GM19455 (cell line): ENCODE data around the gene CLDN18.

ENCODE experiments used
- ATAC-seq: cut with Tn5 transposase; IDR thresholded peaks from one replicate; pipeline ENCODE4 v1.9.1; 2021; ENCODE audit not compliant: unreplicated experiment

The CLDN18 gene

DNA sequence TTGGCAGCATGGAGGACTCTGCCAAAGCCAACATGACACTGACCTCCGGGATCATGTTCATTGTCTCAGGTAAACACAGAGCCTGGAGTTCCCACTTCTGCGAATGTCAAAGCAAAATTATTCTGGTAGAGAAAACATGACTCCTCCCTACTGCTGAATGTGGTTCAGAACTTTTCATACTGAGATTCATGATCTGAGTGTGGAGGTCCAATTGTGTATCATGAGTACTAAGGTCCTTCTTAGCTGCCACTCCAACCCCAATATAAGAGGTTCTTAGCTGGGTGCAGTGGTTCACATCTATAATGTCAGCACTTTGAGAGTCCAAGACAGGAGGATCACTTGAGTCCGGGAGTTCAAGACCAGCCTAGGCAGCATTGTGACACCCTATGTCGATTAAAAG lies 13.8 kb downstream of the CLDN18 start:
- no peak for ATAC-seq

GRCh38 chr3:138025553-138025952 lies 15.6 kb downstream of the CLDN18 start:
- ATAC-seq, result no peak

GRCh38 chr3:138027821-138028220 lies 17.9 kb downstream of the CLDN18 start:
- no peak for ATAC-seq

DNA sequence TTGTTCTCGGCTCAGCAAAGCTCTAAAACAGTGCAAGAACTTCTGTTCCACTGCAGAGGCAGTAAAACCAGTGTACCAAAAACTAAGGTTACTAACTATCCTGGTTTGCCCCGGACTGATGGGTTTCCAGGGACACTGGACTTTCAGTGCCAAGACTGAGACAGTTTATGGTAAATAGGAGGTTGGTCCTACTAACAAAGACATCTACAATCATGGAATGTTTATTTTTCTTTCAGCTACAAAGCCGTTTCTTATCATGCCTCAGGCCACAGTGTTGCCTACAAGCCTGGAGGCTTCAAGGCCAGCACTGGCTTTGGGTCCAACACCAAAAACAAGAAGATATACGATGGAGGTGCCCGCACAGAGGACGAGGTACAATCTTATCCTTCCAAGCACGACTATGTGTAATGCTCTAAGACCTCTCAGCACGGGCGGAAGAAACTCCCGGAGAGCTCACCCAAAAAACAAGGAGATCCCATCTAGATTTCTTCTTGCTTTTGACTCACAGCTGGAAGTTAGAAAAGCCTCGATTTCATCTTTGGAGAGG lies 20.8 kb downstream of the CLDN18 start:
- no peak for ATAC-seq

DNA sequence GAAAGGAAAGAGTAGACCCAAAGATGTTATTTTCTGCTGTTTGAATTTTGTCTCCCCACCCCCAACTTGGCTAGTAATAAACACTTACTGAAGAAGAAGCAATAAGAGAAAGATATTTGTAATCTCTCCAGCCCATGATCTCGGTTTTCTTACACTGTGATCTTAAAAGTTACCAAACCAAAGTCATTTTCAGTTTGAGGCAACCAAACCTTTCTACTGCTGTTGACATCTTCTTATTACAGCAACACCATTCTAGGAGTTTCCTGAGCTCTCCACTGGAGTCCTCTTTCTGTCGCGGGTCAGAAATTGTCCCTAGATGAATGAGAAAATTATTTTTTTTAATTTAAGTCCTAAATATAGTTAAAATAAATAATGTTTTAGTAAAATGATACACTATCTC lies 21.6 kb downstream of the CLDN18 start:
- ATAC-seq, result no peak

DNA sequence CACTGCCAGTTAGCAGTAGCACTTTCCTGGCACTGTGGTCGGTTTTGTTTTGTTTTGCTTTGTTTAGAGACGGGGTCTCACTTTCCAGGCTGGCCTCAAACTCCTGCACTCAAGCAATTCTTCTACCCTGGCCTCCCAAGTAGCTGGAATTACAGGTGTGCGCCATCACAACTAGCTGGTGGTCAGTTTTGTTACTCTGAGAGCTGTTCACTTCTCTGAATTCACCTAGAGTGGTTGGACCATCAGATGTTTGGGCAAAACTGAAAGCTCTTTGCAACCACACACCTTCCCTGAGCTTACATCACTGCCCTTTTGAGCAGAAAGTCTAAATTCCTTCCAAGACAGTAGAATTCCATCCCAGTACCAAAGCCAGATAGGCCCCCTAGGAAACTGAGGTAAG lies 22.6 kb downstream of the CLDN18 start:
- no peak for ATAC-seq

DNA sequence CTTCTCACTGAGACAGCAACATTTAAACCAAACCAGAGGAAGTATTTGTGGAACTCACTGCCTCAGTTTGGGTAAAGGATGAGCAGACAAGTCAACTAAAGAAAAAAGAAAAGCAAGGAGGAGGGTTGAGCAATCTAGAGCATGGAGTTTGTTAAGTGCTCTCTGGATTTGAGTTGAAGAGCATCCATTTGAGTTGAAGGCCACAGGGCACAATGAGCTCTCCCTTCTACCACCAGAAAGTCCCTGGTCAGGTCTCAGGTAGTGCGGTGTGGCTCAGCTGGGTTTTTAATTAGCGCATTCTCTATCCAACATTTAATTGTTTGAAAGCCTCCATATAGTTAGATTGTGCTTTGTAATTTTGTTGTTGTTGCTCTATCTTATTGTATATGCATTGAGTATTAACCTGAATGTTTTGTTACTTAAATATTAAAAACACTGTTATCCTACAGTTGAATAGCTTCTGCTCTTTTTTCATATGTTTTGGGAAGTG lies 23.3 kb downstream of the CLDN18 start:
- no peak for ATAC-seq

DNA sequence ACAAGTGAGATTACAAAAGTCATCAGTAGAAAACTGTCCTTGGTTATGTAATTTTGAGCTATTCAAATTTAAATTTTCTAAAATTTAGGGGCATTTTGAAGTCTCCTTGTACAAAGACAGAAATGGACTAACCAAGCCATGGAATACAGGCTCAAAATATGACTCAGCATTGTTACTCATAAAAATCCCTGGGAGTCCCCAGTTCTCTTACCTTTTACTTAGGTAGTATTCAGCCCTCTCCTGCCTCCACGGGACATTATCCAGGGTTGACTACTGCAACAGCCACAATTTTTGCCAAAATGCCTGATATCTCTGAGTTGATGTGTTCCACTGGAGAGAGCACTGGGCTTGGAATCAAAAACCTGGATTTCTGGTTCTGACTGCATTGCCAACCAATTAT lies 25.0 kb downstream of the CLDN18 start:
- ATAC-seq, result no peak

GRCh38 chr3:138036572-138036971 lies 26.6 kb downstream of the CLDN18 start:
- no peak for ATAC-seq

GRCh38 chr3:138038725-138039462 lies 28.9 kb downstream of the CLDN18 start:
- ATAC-seq, result no peak

GRCh38 chr3:138042043-138042442 lies 32.1 kb downstream of the CLDN18 start:
- no peak for ATAC-seq

DNA sequence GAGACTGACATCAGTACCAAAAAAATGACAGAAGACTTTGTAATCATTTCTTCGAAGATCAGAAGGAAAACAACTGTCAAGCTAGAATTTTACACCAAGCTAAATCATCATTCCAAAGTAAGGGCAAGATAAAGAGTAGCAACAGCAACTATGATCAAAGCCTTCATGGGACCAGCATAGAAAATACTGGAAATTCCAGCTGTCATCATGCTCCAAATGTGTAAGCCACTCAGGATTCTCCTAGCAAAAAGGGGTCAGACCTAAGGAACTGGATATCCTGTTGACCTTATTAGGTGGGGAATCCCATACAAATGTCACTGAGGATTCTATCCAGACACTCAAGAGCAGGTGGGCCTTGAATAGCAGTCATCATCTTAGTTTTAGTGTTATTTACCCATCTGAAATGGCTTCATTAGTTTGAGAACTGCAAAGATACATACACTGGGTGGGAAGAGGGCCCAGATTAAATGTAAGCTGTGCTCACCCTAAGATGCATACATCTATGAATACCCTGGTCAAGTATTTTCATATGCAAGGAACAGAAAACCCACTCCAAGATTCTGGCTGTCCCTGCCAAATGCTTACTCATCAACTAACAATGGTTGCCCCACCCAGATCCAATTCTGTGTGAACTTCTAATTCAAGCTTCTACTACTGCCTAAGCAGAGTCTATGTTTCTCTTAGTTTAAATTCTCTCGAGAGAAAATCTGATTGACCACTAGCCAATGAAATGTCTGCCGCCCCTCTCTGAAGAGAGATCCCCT lies 33.5 kb downstream of the CLDN18 start:
- ATAC-seq, result no peak

GRCh38 chr3:138046085-138046484 lies 36.1 kb downstream of the CLDN18 start:
- no peak for ATAC-seq

DNA sequence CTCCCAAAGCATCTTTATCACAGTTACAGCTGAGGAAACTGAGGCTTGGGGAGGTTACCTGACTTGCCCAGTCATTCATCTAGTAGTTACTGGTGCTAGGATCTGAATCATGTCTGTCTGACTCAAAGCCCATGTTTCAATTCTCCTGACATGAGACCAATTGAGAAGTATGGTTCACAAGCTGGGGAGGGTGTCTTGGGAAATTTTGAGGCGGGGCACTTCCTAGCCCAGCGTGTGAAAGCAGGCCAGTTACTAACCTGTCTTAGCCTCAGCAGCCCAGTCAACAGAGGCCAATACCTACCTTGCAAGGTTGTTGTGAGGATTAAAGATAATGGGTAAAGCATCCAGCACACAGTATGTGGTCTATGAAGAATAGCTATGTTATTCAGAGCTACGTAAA lies 37.0 kb downstream of the CLDN18 start:
- no peak for ATAC-seq

DNA sequence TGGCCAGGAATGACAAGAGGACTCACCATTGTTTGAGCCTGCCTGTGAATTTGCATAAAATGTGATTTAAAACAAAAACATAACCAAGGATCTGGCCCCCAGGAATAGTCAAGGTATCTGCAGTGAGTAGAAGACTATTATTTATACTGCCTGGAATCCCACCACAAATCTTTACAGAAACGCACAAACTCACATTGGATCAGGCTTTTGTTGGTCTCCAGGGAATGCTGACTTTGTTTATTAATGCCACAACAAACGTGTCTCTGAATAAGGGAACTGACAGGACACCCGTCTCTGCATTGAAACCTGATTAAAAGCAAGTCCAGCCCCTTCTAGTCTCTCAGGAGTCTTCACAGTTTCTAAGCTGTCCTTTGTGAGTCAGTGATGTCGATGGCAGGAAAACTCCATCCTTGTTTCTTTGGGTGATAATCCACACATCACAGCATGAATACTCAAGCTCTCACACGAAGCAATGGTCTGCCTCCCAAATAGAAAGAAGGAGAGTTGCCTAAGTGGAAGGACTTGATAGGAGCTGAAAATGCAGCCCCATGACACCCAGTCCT lies 37.7 kb downstream of the CLDN18 start:
- ATAC-seq, result no peak

- ATAC-seq, result no peak
Observed at GRCh38 chr3:138049157-138049919, 39.4 kb downstream of the CLDN18 start.

DNA sequence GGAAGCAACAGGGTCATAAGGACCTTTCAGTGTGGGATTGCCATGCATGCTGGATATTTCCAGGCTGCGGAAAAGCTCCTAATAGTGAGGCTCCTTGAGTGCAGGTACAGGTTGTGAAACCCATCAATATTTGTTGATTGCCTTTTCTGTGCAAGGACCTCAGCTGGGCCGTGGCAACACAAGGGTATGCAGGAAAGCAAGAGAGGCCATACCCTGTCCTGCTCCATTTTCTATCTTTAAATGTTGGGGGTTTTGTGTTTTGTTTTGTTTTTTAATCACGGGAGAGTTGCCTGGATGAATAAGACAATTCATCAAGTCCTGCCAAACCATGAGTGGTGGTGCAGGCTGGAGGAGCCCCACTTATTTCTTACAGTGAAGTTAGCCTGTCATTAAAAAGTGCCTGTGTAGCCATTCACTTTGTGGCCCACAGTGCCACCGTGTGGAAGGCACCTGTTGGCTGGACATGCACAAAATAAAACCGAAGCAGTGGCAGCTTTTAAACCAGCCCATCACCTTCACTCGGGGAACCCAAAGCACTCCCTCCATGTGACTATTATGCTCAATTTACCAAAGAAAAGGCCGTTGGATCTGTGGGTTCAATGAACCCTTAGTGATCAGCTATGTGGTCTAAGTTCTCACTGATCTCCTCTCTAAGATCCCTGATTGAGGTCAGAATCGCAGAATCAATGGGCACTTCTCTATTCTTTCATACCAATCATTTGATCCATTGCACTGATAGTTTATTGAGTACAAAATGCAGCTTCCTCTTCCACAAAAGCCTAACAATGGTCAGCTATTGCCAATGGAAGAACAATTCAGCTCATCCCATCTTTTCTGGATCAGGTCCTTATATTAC lies 42.2 kb downstream of the CLDN18 start:
- peak; percentile 79 for ATAC-seq

GRCh38 chr3:138054057-138054456 lies 44.1 kb downstream of the CLDN18 start:
- ATAC-seq, result no peak

- no peak for ATAC-seq
Observed at GRCh38 chr3:138057384-138057783, 47.4 kb downstream of the CLDN18 start.

DNA sequence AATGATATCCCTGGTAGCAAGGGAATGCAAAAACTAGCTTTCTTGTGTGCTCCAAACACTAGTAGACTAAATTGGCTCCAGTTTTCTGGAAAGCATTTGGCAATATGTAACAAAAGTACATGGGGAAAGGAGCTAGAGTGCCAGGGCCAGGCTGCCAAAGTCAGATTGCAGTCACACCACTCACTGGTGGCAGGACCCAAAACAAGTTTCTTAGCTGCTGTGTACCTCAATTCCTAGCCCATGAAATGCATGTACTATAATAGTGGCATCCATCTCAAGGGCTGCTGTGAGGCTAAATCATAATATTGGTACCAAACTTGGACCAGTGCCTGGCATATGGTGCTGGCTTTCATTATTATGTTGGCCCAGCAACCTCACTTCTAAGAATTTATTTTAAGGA lies 49.3 kb downstream of the CLDN18 start:
- no peak for ATAC-seq
